IPS-15b (cell line): Measurements from ENCODE around the gene DHFR.

ENCODE experiments used
- H3K27me3 ChIP-seq: one replicate; pipeline ENCODE4 v1.6.1; 2013; ENCODE audit warnings: low read length; ENCODE audit not compliant: control insufficient read depth, insufficient read depth
- H3K36me3 ChIP-seq: one replicate; pipeline ENCODE4 v1.6.1; 2013; ENCODE audit warnings: low read length; ENCODE audit not compliant: control insufficient read depth, insufficient read depth
- H3K4me1 ChIP-seq: one replicate; pipeline ENCODE4 v1.6.1; 2013; ENCODE audit warnings: mild to moderate bottlenecking, low read length; ENCODE audit not compliant: control insufficient read depth, insufficient read depth
- H3K4me3 ChIP-seq: one replicate; pipeline ENCODE4 v1.5.1; 2013; ENCODE audit warnings: low read depth, low read length
- H3K9ac ChIP-seq: one replicate; pipeline ENCODE4 v1.6.1; 2013; ENCODE audit warnings: low read depth, mild to moderate bottlenecking, low read length
- H3K9me3 ChIP-seq: one replicate; pipeline ENCODE4 v1.6.1; 2013; ENCODE audit warnings: mild to moderate bottlenecking, low read length; ENCODE audit not compliant: control insufficient read depth, insufficient read depth

The DHFR gene

GRCh38 chr5:80618438-80618837 lies 36.3 kb downstream of the DHFR start:
- Histone ChIP-seq H3K9ac (no peak overlapping the region), H3K36me3 (no peaks in the 10 kb centered on the region), H3K4me1 (no peaks in the 10 kb centered on the region), H3K9me3 (no peaks in the 10 kb centered on the region), H3K4me3 (no peak overlapping the region), H3K27me3 (no peaks in the 10 kb centered on the region)

- Histone ChIP-seq H3K9ac (no peak overlapping the region), H3K36me3 (no peaks in the 10 kb centered on the region), H3K9me3 (no peaks in the 10 kb centered on the region), H3K27me3 (no peaks in the 10 kb centered on the region), H3K4me3 (no peak overlapping the region), H3K4me1 (no peaks in the 10 kb centered on the region)
Measured at GRCh38 chr5:80615266-80615914, 39.4 kb downstream of the DHFR start.

- no peaks in the 10 kb centered on the region for H3K9me3 ChIP-seq
- no peak overlapping the region for H3K9ac ChIP-seq
- H3K4me3 ChIP-seq = no peak overlapping the region
- no peaks in the 10 kb centered on the region for H3K36me3 ChIP-seq
- H3K27me3 ChIP-seq = no peaks in the 10 kb centered on the region
- no peaks in the 10 kb centered on the region for H3K4me1 ChIP-seq
Measured at GRCh38 chr5:80609692-80610091, 45.1 kb downstream of the DHFR start.

- no peaks in the 10 kb centered on the region for H3K36me3 ChIP-seq
- no peaks in the 10 kb centered on the region for H3K9me3 ChIP-seq
- no peaks in the 10 kb centered on the region for H3K27me3 ChIP-seq
Measured at GRCh38 chr5:80608731-80609130, 46.1 kb downstream of the DHFR start.

GRCh38 chr5:80607832-80608231 lies 47.0 kb downstream of the DHFR start:
- Histone ChIP-seq H3K4me3 (no peak overlapping the region), H3K9ac (no peak overlapping the region), H3K4me1 (no peaks in the 10 kb centered on the region), H3K36me3 (no peaks in the 10 kb centered on the region), H3K9me3 (no peaks in the 10 kb centered on the region), H3K27me3 (no peaks in the 10 kb centered on the region)

More at GRCh38 chr5:80608731-80609130, 46.1 kb downstream of the DHFR start:
- H3K9ac ChIP-seq = no peak overlapping the region
- H3K4me3 ChIP-seq = no peak overlapping the region
- no peaks in the 10 kb centered on the region for H3K4me1 ChIP-seq

GRCh38 chr5:80607343-80607742 lies 47.4 kb downstream of the DHFR start:
- Histone ChIP-seq H3K36me3 (no peaks in the 10 kb centered on the region), H3K4me3 (no peak overlapping the region), H3K4me1 (no peaks in the 10 kb centered on the region), H3K9ac (no peak overlapping the region), H3K27me3 (no peaks in the 10 kb centered on the region), H3K9me3 (no peaks in the 10 kb centered on the region)

- Histone ChIP-seq H3K9me3 (no peaks in the 10 kb centered on the region), H3K4me3 (no peak overlapping the region), H3K4me1 (no peaks in the 10 kb centered on the region), H3K9ac (no peak overlapping the region), H3K36me3 (no peaks in the 10 kb centered on the region), H3K27me3 (no peaks in the 10 kb centered on the region)
Measured at GRCh38 chr5:80600943-80601693, 53.7 kb downstream of the DHFR start.

- Histone ChIP-seq H3K4me3 (no peak overlapping the region), H3K27me3 (no peaks in the 10 kb centered on the region), H3K4me1 (no peaks in the 10 kb centered on the region), H3K9me3 (no peaks in the 10 kb centered on the region), H3K9ac (no peak overlapping the region), H3K36me3 (no peaks in the 10 kb centered on the region)
Measured at GRCh38 chr5:80597500-80597899, 57.3 kb downstream of the DHFR start.

GRCh38 chr5:80594810-80595209 lies 60.0 kb downstream of the DHFR start:
- no peaks in the 10 kb centered on the region for H3K4me1 ChIP-seq
- H3K9ac ChIP-seq = no peak overlapping the region
- H3K36me3 ChIP-seq = no peaks in the 10 kb centered on the region
- no peaks in the 10 kb centered on the region for H3K27me3 ChIP-seq
- H3K9me3 ChIP-seq = no peaks in the 10 kb centered on the region
- no peak overlapping the region for H3K4me3 ChIP-seq

- H3K9me3 ChIP-seq = no peaks in the 10 kb centered on the region
- no peaks in the 10 kb centered on the region for H3K4me1 ChIP-seq
- no peaks in the 10 kb centered on the region for H3K27me3 ChIP-seq
- H3K4me3 ChIP-seq = no peak overlapping the region
- no peak overlapping the region for H3K9ac ChIP-seq
- H3K36me3 ChIP-seq = no peaks in the 10 kb centered on the region
Measured at GRCh38 chr5:80592761-80593160, 62.0 kb downstream of the DHFR start.

- Histone ChIP-seq H3K36me3 (no peaks in the 10 kb centered on the region), H3K9ac (no peak overlapping the region), H3K4me3 (no peak overlapping the region), H3K4me1 (no peaks in the 10 kb centered on the region), H3K27me3 (no peaks in the 10 kb centered on the region), H3K9me3 (no peaks in the 10 kb centered on the region)
Measured at GRCh38 chr5:80592105-80592504, 62.7 kb downstream of the DHFR start.

GRCh38 chr5:80591352-80591751 lies 63.4 kb downstream of the DHFR start:
- Histone ChIP-seq H3K36me3 (no peaks in the 10 kb centered on the region), H3K27me3 (no peaks in the 10 kb centered on the region), H3K9me3 (no peaks in the 10 kb centered on the region), H3K4me3 (no peak overlapping the region), H3K4me1 (no peaks in the 10 kb centered on the region), H3K9ac (no peak overlapping the region)
